ENCODE results near the gene OR2A1.
"Not testable (repeated sequence)": the region's sequence is repeated elsewhere in the genome, so short reads cannot be mapped to it uniquely, and the experiment has no call there.

The OR2A1 gene

DNA sequence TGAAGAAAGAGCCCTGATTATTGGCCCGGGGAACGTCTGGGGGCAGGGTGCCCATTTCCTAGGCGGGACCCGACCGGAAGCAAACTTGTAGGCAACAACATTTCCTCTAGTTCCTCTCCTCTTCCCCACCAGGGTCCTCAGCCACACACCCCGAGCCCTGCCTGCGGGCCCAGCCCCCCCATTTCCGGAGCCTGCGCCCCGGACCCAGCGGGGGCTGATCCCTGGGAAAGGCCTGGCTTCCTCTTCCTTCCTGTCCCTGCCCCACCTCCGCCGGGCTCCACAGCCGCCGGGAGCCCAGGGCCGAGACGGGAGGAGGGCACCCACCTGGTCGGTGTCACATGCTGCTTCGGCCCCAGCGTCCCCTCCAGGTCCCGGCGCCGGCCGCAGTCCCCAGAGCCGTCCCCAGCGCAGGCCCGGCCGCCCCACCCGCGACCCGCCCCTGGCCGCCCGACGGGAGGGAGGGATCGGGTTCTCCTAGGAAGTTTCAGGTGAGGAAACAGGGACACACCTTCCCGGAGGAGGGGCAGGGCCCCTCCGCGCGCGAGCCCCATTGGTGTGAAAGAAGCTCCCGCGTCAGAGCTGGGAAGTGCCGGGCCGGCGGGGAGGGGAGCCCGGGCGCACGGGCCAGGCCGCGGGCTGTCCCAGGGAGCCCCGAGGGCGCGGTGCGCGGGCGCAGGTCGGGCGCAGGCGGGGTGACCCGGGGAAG, 18.3 kb upstream of the OR2A1 start:
- not testable (repeated sequence) for H3K4me3 ChIP-seq (ENCODE audit: low read length); H3K9me3 ChIP-seq (ENCODE audit: control insufficient read depth, low read length); H3K36me3 ChIP-seq (ENCODE audit: control insufficient read depth, insufficient read depth, low read length, severe bottlenecking); H3K4me1 ChIP-seq (ENCODE audit: control insufficient read depth, insufficient read depth, low read length); H3K9ac ChIP-seq (ENCODE audit: low read length); DNase-seq (ENCODE audit: low read depth); H3K27me3 ChIP-seq (replicated peaks; ENCODE audit: control insufficient read depth, insufficient read depth, low read length)

DNA sequence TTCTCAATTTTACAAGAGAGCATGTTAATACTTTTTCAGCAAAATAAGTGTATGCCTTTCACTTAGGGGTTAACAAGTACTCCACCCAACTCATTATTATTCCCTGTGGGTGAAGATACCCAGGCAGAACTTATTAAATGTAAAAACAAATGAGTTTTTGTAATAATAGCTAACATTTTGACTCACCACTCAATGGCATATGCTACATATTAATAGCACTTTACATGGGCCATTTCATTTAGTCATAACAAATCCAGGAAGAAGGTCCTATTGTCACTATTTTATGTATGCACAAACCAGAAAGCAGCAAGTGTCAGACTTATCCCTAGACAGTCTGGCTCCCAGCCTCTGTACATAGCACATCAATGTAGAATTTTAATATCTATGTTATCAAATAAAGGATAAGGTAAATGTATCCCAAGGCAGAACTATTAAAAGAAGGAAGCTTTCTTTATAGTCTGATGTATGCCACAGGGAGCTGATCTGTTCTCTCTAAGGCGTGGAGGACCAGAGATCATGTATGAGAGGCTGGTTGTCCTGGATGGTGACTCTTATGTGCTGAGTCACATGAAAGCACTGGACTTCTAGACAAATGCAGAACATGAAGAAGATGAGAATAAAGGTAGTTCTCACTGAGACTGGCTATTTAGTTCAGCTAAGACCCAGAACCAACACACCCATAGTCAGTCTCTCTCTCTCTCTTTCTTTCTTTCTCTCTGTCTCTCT, 9.5 kb upstream of the OR2A1 start:
- H3K9me3 ChIP-seq (ENCODE audit: control insufficient read depth, low read length); H3K4me3 ChIP-seq (ENCODE audit: low read length); H3K27me3 ChIP-seq (replicated peaks; ENCODE audit: control insufficient read depth, insufficient read depth, low read length); H3K4me1 ChIP-seq (ENCODE audit: control insufficient read depth, insufficient read depth, low read length); H3K9ac ChIP-seq (ENCODE audit: low read length); DNase-seq (ENCODE audit: low read depth); H3K36me3 ChIP-seq (ENCODE audit: control insufficient read depth, insufficient read depth, low read length, severe bottlenecking): not testable (repeated sequence)

DNA sequence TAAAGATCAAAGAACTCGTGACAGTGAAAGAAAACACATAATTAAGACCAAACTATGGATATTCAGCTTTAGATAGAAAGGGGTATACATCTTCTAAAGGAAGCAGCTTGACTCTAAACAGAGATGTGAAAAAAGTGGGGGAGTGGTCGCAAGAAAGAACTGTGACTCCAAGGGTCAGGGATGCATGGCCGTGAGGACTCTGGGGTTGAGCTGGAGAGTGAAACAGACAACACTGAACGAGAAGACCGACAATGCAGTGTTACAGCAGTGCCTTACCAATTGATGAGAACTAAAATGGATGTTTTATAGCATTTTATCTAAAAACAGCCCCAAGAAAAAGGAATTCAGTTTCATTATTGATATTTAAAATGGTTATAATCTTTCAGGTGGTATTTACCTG, 8.6 kb upstream of the OR2A1 start:
- H3K36me3 ChIP-seq (ENCODE audit: control insufficient read depth, insufficient read depth, low read length, severe bottlenecking); H3K27me3 ChIP-seq (replicated peaks; ENCODE audit: control insufficient read depth, insufficient read depth, low read length); H3K4me1 ChIP-seq (ENCODE audit: control insufficient read depth, insufficient read depth, low read length); DNase-seq (ENCODE audit: low read depth); H3K9me3 ChIP-seq (ENCODE audit: control insufficient read depth, low read length); H3K9ac ChIP-seq (ENCODE audit: low read length); H3K4me3 ChIP-seq (ENCODE audit: low read length): not testable (repeated sequence)

DNA sequence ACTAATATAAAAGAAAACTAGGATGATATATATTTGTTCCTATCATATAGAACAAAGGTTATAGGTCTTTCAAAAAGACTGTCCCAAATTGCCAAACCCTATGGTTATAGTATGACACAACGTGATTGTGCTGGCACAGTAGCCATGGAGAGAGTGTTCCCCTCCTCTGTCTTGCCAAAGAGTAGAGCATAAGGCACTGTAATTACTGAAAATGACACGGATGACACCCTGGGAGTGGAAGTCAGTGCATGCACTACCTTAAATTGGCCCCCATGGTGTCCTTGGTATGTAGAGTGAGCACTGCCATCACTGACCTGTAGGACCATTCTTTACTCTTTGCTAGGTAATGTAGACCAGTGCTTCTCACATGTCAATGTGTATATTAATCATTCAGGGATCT, 7.1 kb upstream of the OR2A1 start:
- H3K9me3 ChIP-seq (ENCODE audit: control insufficient read depth, low read length); DNase-seq (ENCODE audit: low read depth); H3K4me1 ChIP-seq (ENCODE audit: control insufficient read depth, insufficient read depth, low read length); H3K36me3 ChIP-seq (ENCODE audit: control insufficient read depth, insufficient read depth, low read length, severe bottlenecking); H3K27me3 ChIP-seq (replicated peaks; ENCODE audit: control insufficient read depth, insufficient read depth, low read length); H3K9ac ChIP-seq (ENCODE audit: low read length); H3K4me3 ChIP-seq (ENCODE audit: low read length): not testable (repeated sequence)

DNA sequence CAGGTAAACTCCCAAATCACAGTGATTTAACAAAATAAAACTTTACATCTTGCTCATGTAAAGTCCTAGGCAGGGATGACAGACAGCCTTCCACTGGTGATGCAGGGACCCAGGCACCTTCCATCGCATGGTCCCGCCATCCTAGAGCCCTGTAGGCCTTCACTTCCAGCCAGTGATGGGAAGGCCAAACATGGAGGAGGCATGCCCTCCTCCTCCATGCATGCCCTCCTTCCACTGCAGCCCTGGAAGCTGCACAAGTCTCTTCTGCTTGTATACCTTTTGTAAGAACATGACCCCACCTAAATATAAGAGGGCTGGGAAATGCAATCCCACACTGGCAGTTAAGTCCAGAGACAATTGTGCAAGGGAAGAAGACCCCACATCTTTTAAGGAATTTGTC, 2.5 kb upstream of the OR2A1 start:
- H3K9me3 ChIP-seq (ENCODE audit: control insufficient read depth, low read length); H3K36me3 ChIP-seq (ENCODE audit: control insufficient read depth, insufficient read depth, low read length, severe bottlenecking); H3K9ac ChIP-seq (ENCODE audit: low read length); H3K4me3 ChIP-seq (ENCODE audit: low read length); H3K4me1 ChIP-seq (ENCODE audit: control insufficient read depth, insufficient read depth, low read length); DNase-seq (ENCODE audit: low read depth); H3K27me3 ChIP-seq (replicated peaks; ENCODE audit: control insufficient read depth, insufficient read depth, low read length): not testable (repeated sequence)

DNA sequence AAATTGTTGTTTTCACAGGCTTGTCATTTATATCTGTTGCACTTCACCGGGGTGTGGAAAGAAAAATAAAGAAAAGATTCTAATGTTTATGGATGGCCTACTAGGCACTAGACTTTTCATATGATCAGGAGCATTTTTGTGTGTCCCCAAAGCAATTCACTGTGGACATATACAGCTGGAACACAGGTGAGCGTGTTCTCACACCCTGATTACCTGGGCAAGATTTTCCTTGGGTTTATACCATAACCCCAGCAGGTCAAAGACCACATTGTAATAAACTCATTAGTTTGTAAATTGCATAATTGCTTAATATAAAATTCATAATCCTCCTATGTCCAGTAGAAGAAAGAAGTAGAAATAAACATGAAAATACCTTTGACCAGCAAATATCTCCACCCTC, 1.0 kb upstream of the OR2A1 start:
- DNase-seq (ENCODE audit: low read depth): not testable (repeated sequence)

DNA sequence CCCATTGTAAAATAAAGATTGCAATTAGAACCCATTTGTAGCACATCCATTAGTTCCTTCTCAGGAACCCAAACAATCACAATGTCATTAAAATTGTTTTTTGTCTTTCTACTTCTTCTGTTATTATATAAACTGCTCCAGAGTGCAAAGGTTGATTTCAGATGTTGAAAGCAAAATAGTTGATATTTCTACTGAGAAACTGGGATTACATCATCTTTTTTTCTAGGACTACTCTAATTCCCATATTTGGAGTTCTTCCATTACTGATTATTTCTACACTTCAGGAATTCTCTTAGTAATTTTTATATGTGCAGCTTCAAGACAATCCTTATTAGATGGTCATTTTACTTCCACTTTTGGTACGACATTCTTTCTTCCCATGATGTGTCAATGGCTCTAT, 5.3 kb downstream of the OR2A1 start:
- not testable (repeated sequence) for H3K27me3 ChIP-seq (replicated peaks; ENCODE audit: control insufficient read depth, insufficient read depth, low read length); DNase-seq (ENCODE audit: low read depth); H3K9ac ChIP-seq (ENCODE audit: low read length); H3K36me3 ChIP-seq (ENCODE audit: control insufficient read depth, insufficient read depth, low read length, severe bottlenecking); H3K9me3 ChIP-seq (ENCODE audit: control insufficient read depth, low read length); H3K4me1 ChIP-seq (ENCODE audit: control insufficient read depth, insufficient read depth, low read length); H3K4me3 ChIP-seq (ENCODE audit: low read length)

More for the DNA sequence above, 1.0 kb upstream of the OR2A1 start:
- not testable (repeated sequence) for H3K9me3 ChIP-seq (ENCODE audit: control insufficient read depth, low read length); H3K27me3 ChIP-seq (replicated peaks; ENCODE audit: control insufficient read depth, insufficient read depth, low read length); H3K4me3 ChIP-seq (ENCODE audit: low read length); H3K36me3 ChIP-seq (ENCODE audit: control insufficient read depth, insufficient read depth, low read length, severe bottlenecking); H3K4me1 ChIP-seq (ENCODE audit: control insufficient read depth, insufficient read depth, low read length); H3K9ac ChIP-seq (ENCODE audit: low read length)

DNA sequence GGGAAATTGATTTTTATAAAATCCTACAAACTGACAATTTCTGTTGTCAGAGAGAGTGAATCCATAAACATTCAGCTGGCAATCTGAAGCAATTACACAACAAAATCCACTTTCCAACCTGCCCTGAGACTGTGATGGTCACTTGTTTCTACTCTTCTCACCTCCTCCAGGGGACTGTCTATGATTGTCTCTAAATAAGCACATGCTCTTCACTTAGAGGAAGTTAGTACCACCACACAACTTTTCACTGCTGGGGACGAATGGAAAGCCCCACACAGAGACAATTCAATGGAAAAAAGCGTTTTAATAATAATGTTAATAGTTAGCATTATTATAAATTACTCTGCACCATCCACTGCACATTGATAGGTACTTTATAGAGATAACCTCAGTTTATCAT, 7.3 kb downstream of the OR2A1 start:
- not testable (repeated sequence) for H3K36me3 ChIP-seq (ENCODE audit: control insufficient read depth, insufficient read depth, low read length, severe bottlenecking); DNase-seq (ENCODE audit: low read depth); H3K27me3 ChIP-seq (replicated peaks; ENCODE audit: control insufficient read depth, insufficient read depth, low read length); H3K9me3 ChIP-seq (ENCODE audit: control insufficient read depth, low read length); H3K4me1 ChIP-seq (ENCODE audit: control insufficient read depth, insufficient read depth, low read length); H3K4me3 ChIP-seq (ENCODE audit: low read length); H3K9ac ChIP-seq (ENCODE audit: low read length)

DNA sequence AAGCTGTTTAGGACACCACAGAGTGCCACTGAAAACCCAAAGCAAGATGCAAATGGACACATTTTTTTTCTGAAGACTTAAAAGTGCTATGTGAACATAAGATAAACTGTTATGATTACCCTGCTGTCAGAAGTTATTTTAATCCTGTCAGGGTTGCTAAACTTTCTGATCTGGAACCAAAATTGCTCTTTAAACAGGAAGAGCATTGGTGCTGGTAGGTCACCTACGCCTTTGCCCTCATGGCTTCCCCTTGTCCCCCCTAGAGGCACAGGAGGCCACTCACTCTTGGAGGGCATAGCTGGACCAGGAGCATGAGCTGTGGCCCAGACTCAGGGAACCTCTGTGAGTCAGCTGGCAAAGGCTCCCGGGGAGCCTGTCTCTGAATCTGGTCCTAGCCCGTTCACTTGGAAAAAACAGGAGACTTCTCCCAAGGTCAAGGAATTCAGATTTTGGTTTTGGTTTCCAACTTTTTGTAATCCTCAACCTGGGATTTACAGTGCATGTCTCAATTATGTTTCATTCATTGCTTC, 9.5 kb downstream of the OR2A1 start:
- DNase-seq (ENCODE audit: low read depth); H3K9me3 ChIP-seq (ENCODE audit: control insufficient read depth, low read length); H3K4me3 ChIP-seq (ENCODE audit: low read length); H3K4me1 ChIP-seq (ENCODE audit: control insufficient read depth, insufficient read depth, low read length); H3K9ac ChIP-seq (ENCODE audit: low read length); H3K27me3 ChIP-seq (replicated peaks; ENCODE audit: control insufficient read depth, insufficient read depth, low read length); H3K36me3 ChIP-seq (ENCODE audit: control insufficient read depth, insufficient read depth, low read length, severe bottlenecking): not testable (repeated sequence)

GRCh38 chr7:144323359-144323758, 11.1 kb downstream of the OR2A1 start:
- H3K9ac ChIP-seq (ENCODE audit: low read length); DNase-seq (ENCODE audit: low read depth); H3K4me1 ChIP-seq (ENCODE audit: control insufficient read depth, insufficient read depth, low read length); H3K36me3 ChIP-seq (ENCODE audit: control insufficient read depth, insufficient read depth, low read length, severe bottlenecking); H3K27me3 ChIP-seq (replicated peaks; ENCODE audit: control insufficient read depth, insufficient read depth, low read length); H3K4me3 ChIP-seq (ENCODE audit: low read length); H3K9me3 ChIP-seq (ENCODE audit: control insufficient read depth, low read length): not testable (repeated sequence)

GRCh38 chr7:144325868-144326267, 13.6 kb downstream of the OR2A1 start:
- not testable (repeated sequence) for H3K9me3 ChIP-seq (ENCODE audit: control insufficient read depth, low read length); H3K27me3 ChIP-seq (replicated peaks; ENCODE audit: control insufficient read depth, insufficient read depth, low read length); H3K4me1 ChIP-seq (ENCODE audit: control insufficient read depth, insufficient read depth, low read length); DNase-seq (ENCODE audit: low read depth); H3K9ac ChIP-seq (ENCODE audit: low read length); H3K36me3 ChIP-seq (ENCODE audit: control insufficient read depth, insufficient read depth, low read length, severe bottlenecking); H3K4me3 ChIP-seq (ENCODE audit: low read length)

- H3K9ac ChIP-seq (ENCODE audit: low read length); H3K9me3 ChIP-seq (ENCODE audit: control insufficient read depth, low read length); DNase-seq (ENCODE audit: low read depth); H3K36me3 ChIP-seq (ENCODE audit: control insufficient read depth, insufficient read depth, low read length, severe bottlenecking); H3K4me3 ChIP-seq (ENCODE audit: low read length); H3K4me1 ChIP-seq (ENCODE audit: control insufficient read depth, insufficient read depth, low read length); H3K27me3 ChIP-seq (replicated peaks; ENCODE audit: control insufficient read depth, insufficient read depth, low read length): not testable (repeated sequence)
Observed at GRCh38 chr7:144330044-144330443, 17.8 kb downstream of the OR2A1 start.
